Lower leg skin (tissue), 3 donors: Measurements from ENCODE around the gene SEMA7A.

Source experiments
- CTCF ChIP-seq, 3 donors: fragments of 450-650 bp; IDR thresholded peaks; one replicate each; pipeline ENCODE4 v1.5.1; 2016; ENCODE audit warnings: antibody characterized with exemption in 3 of 3, mild to moderate bottlenecking in 3 of 3, moderate library complexity in 2 of 3
- POLR2A ChIP-seq, 2 donors: fragments of 450-650 bp; IDR thresholded peaks; one replicate each; pipeline ENCODE4 v1.6.1; 2016 to 2017; ENCODE audit warnings: antibody characterized with exemption in 2 of 2, mild to moderate bottlenecking in 1 of 2, moderate library complexity in 1 of 2

GRCh38 chr15:74414081-74414580 is 19.6 kb downstream of the SEMA7A start:
- TF ChIP-seq POLR2A (IDR thresholded peaks at IDR 0.05) (no peak), CTCF (IDR thresholded peaks at IDR 0.05) (no peak)
